Measurements from ENCODE around the gene UCK2.

DNA sequence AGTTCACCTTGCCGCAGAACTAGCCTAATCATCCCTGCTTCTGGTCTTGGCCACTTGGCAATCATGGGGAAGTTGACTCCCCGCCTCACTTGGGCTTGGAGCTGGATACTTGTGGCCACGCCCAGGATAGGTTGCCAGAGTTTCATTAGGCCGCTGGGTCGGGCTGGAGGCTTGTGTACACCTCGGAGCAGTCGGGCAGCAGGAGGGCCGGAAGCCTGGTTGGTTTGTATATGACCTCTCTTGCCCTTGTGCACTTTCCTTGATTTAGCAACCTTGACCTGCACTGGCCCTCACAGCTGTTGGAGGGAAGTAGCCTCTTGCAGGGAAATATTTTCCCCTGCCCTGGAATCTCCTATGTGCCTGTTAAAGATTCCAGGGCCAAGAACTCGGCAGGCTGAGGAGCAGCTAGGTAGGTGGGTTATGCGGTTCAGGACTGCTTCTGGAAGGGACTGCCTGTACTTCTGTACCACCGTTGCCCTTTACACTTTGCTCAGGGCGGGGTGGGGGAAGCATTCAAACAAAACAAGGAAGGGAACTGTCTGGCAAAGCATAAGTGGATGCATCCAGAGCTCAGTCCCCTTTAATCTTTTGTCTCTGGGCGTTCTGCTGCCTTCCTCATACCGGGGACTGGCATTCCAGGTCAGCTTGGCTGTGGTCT is 83.5 kb downstream of the UCK2 start:
- no peak for TF ChIP-seq RELA (IDR thresholded peaks at IDR 0.05; ENCODE audit: borderline replicate concordance, partially characterized antibody)
- TF ChIP-seq, protein P1, sequence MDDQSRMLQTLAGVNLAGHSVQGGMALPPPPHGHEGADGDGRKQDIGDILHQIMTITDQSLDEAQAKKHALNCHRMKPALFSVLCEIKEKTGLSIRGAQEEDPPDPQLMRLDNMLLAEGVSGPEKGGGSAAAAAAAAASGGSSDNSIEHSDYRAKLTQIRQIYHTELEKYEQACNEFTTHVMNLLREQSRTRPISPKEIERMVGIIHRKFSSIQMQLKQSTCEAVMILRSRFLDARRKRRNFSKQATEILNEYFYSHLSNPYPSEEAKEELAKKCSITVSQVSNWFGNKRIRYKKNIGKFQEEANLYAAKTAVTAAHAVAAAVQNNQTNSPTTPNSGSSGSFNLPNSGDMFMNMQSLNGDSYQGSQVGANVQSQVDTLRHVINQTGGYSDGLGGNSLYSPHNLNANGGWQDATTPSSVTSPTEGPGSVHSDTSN (IDR thresholded peaks at IDR 0.05; ENCODE audit: insufficient replicate concordance, low read depth, low read length), result no peak
- no peak for TF ChIP-seq RAD51 (IDR thresholded peaks at IDR 0.05)
- TF ChIP-seq, protein P2, sequence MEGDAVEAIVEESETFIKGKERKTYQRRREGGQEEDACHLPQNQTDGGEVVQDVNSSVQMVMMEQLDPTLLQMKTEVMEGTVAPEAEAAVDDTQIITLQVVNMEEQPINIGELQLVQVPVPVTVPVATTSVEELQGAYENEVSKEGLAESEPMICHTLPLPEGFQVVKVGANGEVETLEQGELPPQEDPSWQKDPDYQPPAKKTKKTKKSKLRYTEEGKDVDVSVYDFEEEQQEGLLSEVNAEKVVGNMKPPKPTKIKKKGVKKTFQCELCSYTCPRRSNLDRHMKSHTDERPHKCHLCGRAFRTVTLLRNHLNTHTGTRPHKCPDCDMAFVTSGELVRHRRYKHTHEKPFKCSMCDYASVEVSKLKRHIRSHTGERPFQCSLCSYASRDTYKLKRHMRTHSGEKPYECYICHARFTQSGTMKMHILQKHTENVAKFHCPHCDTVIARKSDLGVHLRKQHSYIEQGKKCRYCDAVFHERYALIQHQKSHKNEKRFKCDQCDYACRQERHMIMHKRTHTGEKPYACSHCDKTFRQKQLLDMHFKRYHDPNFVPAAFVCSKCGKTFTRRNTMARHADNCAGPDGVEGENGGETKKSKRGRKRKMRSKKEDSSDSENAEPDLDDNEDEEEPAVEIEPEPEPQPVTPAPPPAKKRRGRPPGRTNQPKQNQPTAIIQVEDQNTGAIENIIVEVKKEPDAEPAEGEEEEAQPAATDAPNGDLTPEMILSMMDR (IDR thresholded peaks at IDR 0.05 in 2 of 3, conservative IDR thresholded peaks at IDR 0.05 in 1 of 3; ENCODE audit: control insufficient read depth in 2 of 3, extremely low read depth in 1 of 3, insufficient read depth in 1 of 3, low read depth in 3 of 3, low read length in 3 of 3), result no peak
- TF ChIP-seq, protein P3, sequence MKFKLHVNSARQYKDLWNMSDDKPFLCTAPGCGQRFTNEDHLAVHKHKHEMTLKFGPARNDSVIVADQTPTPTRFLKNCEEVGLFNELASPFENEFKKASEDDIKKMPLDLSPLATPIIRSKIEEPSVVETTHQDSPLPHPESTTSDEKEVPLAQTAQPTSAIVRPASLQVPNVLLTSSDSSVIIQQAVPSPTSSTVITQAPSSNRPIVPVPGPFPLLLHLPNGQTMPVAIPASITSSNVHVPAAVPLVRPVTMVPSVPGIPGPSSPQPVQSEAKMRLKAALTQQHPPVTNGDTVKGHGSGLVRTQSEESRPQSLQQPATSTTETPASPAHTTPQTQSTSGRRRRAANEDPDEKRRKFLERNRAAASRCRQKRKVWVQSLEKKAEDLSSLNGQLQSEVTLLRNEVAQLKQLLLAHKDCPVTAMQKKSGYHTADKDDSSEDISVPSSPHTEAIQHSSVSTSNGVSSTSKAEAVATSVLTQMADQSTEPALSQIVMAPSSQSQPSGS (IDR thresholded peaks at IDR 0.05; ENCODE audit: low read length), result no peak
- TF ChIP-seq POLR2A (IDR thresholded peaks at IDR 0.05; ENCODE audit: low read depth, low read length), result no peak
- TF ChIP-seq, protein P4, sequence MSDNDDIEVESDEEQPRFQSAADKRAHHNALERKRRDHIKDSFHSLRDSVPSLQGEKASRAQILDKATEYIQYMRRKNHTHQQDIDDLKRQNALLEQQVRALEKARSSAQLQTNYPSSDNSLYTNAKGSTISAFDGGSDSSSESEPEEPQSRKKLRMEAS (IDR thresholded peaks at IDR 0.05; ENCODE audit: low read depth, low read length), result no peak
- TF ChIP-seq EZH2 (IDR thresholded peaks at IDR 0.05; ENCODE audit: borderline replicate concordance, control insufficient read depth, low read depth, low read length), result no peak
- no peak for TF ChIP-seq GABPA (IDR thresholded peaks at IDR 0.05; ENCODE audit: low read depth)
- no peak for TF ChIP-seq SIN3A (IDR thresholded peaks at IDR 0.05; ENCODE audit: low read depth, low read length)
- TF ChIP-seq CBFB (IDR thresholded peaks at IDR 0.05; ENCODE audit: low read depth), result no peak
- TF ChIP-seq, protein P5, sequence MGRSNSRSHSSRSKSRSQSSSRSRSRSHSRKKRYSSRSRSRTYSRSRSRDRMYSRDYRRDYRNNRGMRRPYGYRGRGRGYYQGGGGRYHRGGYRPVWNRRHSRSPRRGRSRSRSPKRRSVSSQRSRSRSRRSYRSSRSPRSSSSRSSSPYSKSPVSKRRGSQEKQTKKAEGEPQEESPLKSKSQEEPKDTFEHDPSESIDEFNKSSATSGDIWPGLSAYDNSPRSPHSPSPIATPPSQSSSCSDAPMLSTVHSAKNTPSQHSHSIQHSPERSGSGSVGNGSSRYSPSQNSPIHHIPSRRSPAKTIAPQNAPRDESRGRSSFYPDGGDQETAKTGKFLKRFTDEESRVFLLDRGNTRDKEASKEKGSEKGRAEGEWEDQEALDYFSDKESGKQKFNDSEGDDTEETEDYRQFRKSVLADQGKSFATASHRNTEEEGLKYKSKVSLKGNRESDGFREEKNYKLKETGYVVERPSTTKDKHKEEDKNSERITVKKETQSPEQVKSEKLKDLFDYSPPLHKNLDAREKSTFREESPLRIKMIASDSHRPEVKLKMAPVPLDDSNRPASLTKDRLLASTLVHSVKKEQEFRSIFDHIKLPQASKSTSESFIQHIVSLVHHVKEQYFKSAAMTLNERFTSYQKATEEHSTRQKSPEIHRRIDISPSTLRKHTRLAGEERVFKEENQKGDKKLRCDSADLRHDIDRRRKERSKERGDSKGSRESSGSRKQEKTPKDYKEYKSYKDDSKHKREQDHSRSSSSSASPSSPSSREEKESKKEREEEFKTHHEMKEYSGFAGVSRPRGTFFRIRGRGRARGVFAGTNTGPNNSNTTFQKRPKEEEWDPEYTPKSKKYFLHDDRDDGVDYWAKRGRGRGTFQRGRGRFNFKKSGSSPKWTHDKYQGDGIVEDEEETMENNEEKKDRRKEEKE (IDR thresholded peaks at IDR 0.05), result no peak
